ENCODE measurements around the gene DHX9. TPM values are rescaled to one million over a fixed set of nuclear protein-coding genes. Genes with fewer than 3 reads are reported as not detected.

DHX9 gene
- total and polyA plus RNA-seq, 9 of the 15 experiments (the other 6 are each of a cell fraction or from before 2014, with no cell fraction given) = 100 to 409 (median 294) TPM

GRCh38 chr1:182809414-182809957 is 29.7 kb upstream of the DHX9 start:
- intact Hi-C loops (cut with micrococcal nuclease) = no loop called here
- TF ChIP-seq BRD4 (IDR thresholded peaks at IDR 0.05) (no peak), ETV1 (tag; conservative IDR thresholded peaks at IDR 0.05; ENCODE audit: low read depth) (no peak), SNRNP70 (optimal IDR thresholded peaks at IDR 0.05; ENCODE audit: low read depth, low read length) (no peak), KAT8 (IDR thresholded peaks at IDR 0.05; ENCODE audit: low read depth) (no peak), CTCF (IDR thresholded peaks at IDR 0.05 in 2 of 3, conservative IDR thresholded peaks at IDR 0.05 in 1 of 3; ENCODE audit: insufficient read depth in 2 of 3, low read depth in 1 of 3, low read length in 3 of 3) (peak in 1 of 3 experiments; percentile 30; a peak in 2 of 6 replicates), FOS (IDR thresholded peaks at IDR 0.05; ENCODE audit: extremely low read depth, insufficient read length) (no peak), ZNF282 (CRISPR knock-in tag; IDR thresholded peaks at IDR 0.05) (no peak), ESRRA (IDR thresholded peaks at IDR 0.05; ENCODE audit: borderline replicate concordance, low read depth) (no peak), TARDBP (IDR thresholded peaks at IDR 0.05) (no peak), ETV6 (IDR thresholded peaks at IDR 0.05; ENCODE audit: borderline replicate concordance in 1 of 2, low read depth in 2 of 2, low read length in 1 of 2) (no peak), ETV6 (CRISPR knock-in tag; IDR thresholded peaks at IDR 0.05; ENCODE audit: borderline replicate concordance) (no peak), TAF15 (IDR thresholded peaks at IDR 0.05; ENCODE audit: low read depth, low read length) (no peak), TOE1 (IDR thresholded peaks at IDR 0.05; ENCODE audit: borderline replicate concordance) (no peak), TOE1 (CRISPR knock-in tag; IDR thresholded peaks at IDR 0.05; ENCODE audit: borderline replicate concordance, low read depth) (no peak), NELFE (IDR thresholded peaks at IDR 0.05; ENCODE audit: insufficient read depth, insufficient read length) (no peak), ZC3H8 (IDR thresholded peaks at IDR 0.05) (no peak), ZNF184 (CRISPR knock-in tag; IDR thresholded peaks at IDR 0.05) (no peak), MCM2 (IDR thresholded peaks at IDR 0.05; ENCODE audit: low read depth) (no peak), MYNN (IDR thresholded peaks at IDR 0.05) (no peak), MYNN (CRISPR knock-in tag; IDR thresholded peaks at IDR 0.05) (no peak)
- TF ChIP-seq, protein P1, sequence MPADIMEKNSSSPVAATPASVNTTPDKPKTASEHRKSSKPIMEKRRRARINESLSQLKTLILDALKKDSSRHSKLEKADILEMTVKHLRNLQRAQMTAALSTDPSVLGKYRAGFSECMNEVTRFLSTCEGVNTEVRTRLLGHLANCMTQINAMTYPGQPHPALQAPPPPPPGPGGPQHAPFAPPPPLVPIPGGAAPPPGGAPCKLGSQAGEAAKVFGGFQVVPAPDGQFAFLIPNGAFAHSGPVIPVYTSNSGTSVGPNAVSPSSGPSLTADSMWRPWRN (IDR thresholded peaks at IDR 0.05; ENCODE audit: low read depth) = no peak
- TF ChIP-seq, protein P2, sequence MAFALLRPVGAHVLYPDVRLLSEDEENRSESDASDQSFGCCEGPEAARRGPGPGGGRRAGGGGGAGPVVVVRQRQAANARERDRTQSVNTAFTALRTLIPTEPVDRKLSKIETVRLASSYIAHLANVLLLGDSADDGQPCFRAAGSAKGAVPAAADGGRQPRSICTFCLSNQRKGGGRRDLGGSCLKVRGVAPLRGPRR (CRISPR knock-in tag; IDR thresholded peaks at IDR 0.05) = no peak
- TF ChIP-seq, protein P3, sequence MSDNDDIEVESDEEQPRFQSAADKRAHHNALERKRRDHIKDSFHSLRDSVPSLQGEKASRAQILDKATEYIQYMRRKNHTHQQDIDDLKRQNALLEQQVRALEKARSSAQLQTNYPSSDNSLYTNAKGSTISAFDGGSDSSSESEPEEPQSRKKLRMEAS (CRISPR knock-in tag; IDR thresholded peaks at IDR 0.05) = no peak

More at GRCh38 chr1:182809414-182809957, 29.7 kb upstream of the DHX9 start:
- H3K4me3 ChIP-seq = no peak overlapping the region
- no peaks in the 10 kb centered on the region for H3K9me3 ChIP-seq (replicated peaks; ENCODE audit: control insufficient read depth, insufficient read depth, low read depth, low read length)
- in situ Hi-C loops (cut with MboI) = no loop called here
- no peak overlapping the region for H3K27ac ChIP-seq (ENCODE audit: extremely low read depth, low read depth, low read length)
- no peaks in the 10 kb centered on the region for H3K27me3 ChIP-seq (ENCODE audit: control insufficient read depth in 2 of 2, insufficient read depth in 2 of 2, low read length in 2 of 2)
- peaks cover 11% of the 10 kb centered on the region for H3K36me3 ChIP-seq (ENCODE audit: control insufficient read depth, insufficient read depth, low read length)
- no peak overlapping the region for H2AFZ ChIP-seq (ENCODE audit: low read depth, low read length)
- ChIA-PET POLR2A (interaction anchor here (0.6 to 1.9 kb wide), 3 partner anchors 12 to 219 kb away, joined by 3 to 4 read pairs (median 3); no protein-coding TSS in a partner anchor), CTCF (ENCODE audit: low intra/inter-chr PET ratio) (interaction anchor here (0.7 to 2.1 kb wide), 2 partner anchors 724 to 1946 kb away, joined by 5 to 6 read pairs; no protein-coding TSS in a partner anchor)
- H3K4me1 ChIP-seq (replicated peaks in 1 of 2; ENCODE audit: control insufficient read depth in 2 of 2, insufficient read depth in 2 of 2, low read length in 2 of 2) = no peaks in the 10 kb centered on the region
- DNase-seq (ENCODE audit: extremely low read depth in 1 of 4, low spot score in 3 of 4) = no peak
- FAIRE-seq = no peak
- peak; percentile 37 for ATAC-seq
- no peak overlapping the region for H3K4me2 ChIP-seq (ENCODE audit: insufficient read depth, low read length)
- H3K9ac ChIP-seq (ENCODE audit: insufficient read depth in 1 of 2, low read depth in 2 of 2, low read length in 2 of 2) = no peak overlapping the region
- H3K9me1 ChIP-seq (ENCODE audit: control insufficient read depth, insufficient read depth, low read length) = no peaks in the 10 kb centered on the region
- WGBS (ENCODE audit: insufficient coverage, low coverage, missing lambda C conversion rate) = 27% methylated on average over 3 of the region's 3 CpGs
- no peaks in the 10 kb centered on the region for H4K20me1 ChIP-seq (replicated peaks; ENCODE audit: control insufficient read depth, insufficient read depth, low read length)
- no peaks in the 10 kb centered on the region for H3K79me2 ChIP-seq (ENCODE audit: control insufficient read depth, insufficient read depth, low read length)
- no TSS peak for BruUV-seq (replicated peaks)

Data from K562 (cell line).